Omental fat pad (tissue), 4 donors: Measurements from ENCODE around the gene STOM. TPM values are rescaled to one million over a fixed set of nuclear protein-coding genes. Genes with fewer than 3 reads are reported as not detected.
A peak's percentile ranks its signal among the peaks of the same experiment; 100 is the strongest.

Source experiments
- ATAC-seq: fragments of 150-250 bp; one replicate; pipeline ENCODE4 v1.9.1; 2016; ENCODE audit warnings: mild to moderate bottlenecking, moderate library complexity; ENCODE audit not compliant: low FRiP score
- DNase-seq: peaks from one replicate; pipeline ENCODE4 v3.0.0-alpha.2; 2019; ENCODE audit warnings: low spot score
- CTCF ChIP-seq, 3 donors: fragments of 450-650 bp; IDR thresholded peaks; one replicate each; pipeline ENCODE4 v1.5.1; 2016 to 2017; ENCODE audit warnings: antibody characterized with exemption in 3 of 3, mild to moderate bottlenecking in 3 of 3, moderate library complexity in 2 of 3
- total RNA-seq, 4 donors: library from RNA; depleted of rRNA; stranded (reverse); fragments of >200 nt; gene quantifications; one replicate each; pipeline ENCODE4 v1.1.0, GENCODE V29; 2016

The STOM gene
- total RNA-seq, 4 donors from 2014 or later: 398 to 1,331 (median 641) TPM

- ATAC-seq (no peak), DNase-seq (no peak)
- TF ChIP-seq CTCF (IDR thresholded peaks at IDR 0.05): no peak
Measured at GRCh38 chr9:121358751-121359150, 11.3 kb downstream of the STOM start.

GRCh38 chr9:121357011-121357410, 13.0 kb downstream of the STOM start:
- DNase-seq (no peak), ATAC-seq (no peak)
- TF ChIP-seq CTCF (IDR thresholded peaks at IDR 0.05): no peak

GRCh38 chr9:121354762-121355161, 15.3 kb downstream of the STOM start:
- ATAC-seq (no peak), DNase-seq (no peak)
- TF ChIP-seq CTCF (IDR thresholded peaks at IDR 0.05): no peak

- DNase-seq: no peak
- ATAC-seq: no peak
- no peak for TF ChIP-seq CTCF (IDR thresholded peaks at IDR 0.05)
Measured at GRCh38 chr9:121354141-121354540, 15.9 kb downstream of the STOM start.

GRCh38 chr9:121353241-121354061, 16.6 kb downstream of the STOM start:
- TF ChIP-seq CTCF (IDR thresholded peaks at IDR 0.05): no peak
- DNase-seq (no peak), ATAC-seq (no peak)

- TF ChIP-seq CTCF (IDR thresholded peaks at IDR 0.05): no peak
- peak; percentile 49 for DNase-seq
- ATAC-seq: peak; percentile 39
Measured at GRCh38 chr9:121350993-121351561, 19.0 kb downstream of the STOM start.

- no peak for TF ChIP-seq CTCF (IDR thresholded peaks at IDR 0.05)
- ATAC-seq (no peak), DNase-seq (no peak)
Measured at GRCh38 chr9:121350036-121350435, 20.0 kb downstream of the STOM start.
